ENCODE measurements around the gene UVRAG. TPM values are rescaled to one million over a fixed set of nuclear protein-coding genes. Genes with fewer than 3 reads are reported as not detected.

The UVRAG gene
- total and polyA plus RNA-seq, 2 of the 4 experiments (the other 2 are of a cell fraction), result 5.6 to 10.9 TPM

GRCh38 chr11:75790986-75791385, 24.0 kb upstream of the UVRAG start:
- WGBS, 2 experiments (ENCODE audit: extremely low coverage in 2 of 2, insufficient read length in 1 of 2), result no CpG with 5 or more reads among the region's 2 CpGs
- dilution Hi-C loops (cut with HindIII; ENCODE audit: low sequenced_read_pairs, unreplicated experiment), result no loop called here
- CTCF ChIA-PET, result interaction anchor here (0.6 kb wide), 1 partner anchor 333 kb away, joined by 7 read pairs; no protein-coding TSS in a partner anchor

More at GRCh38 chr11:75790986-75791385, 24.0 kb upstream of the UVRAG start:
- H4K5ac ChIP-seq (ENCODE audit: low read depth, low read length), result no peak overlapping the region
- H3K56ac ChIP-seq (ENCODE audit: extremely low read depth, insufficient read depth, low read length), result no peak overlapping the region
- peaks cover 47% of the 10 kb centered on the region for H3K27me3 ChIP-seq (ENCODE audit: control insufficient read depth, insufficient read depth, low read length)
- no peak overlapping the region for H2BK120ac ChIP-seq (ENCODE audit: low read depth, low read length)
- no peak overlapping the region for H2AK5ac ChIP-seq (ENCODE audit: low read depth, low read length)
- H3K4me1 ChIP-seq (ENCODE audit: control insufficient read depth, insufficient read depth, low read length), result no peaks in the 10 kb centered on the region
- H3K18ac ChIP-seq (ENCODE audit: low read depth, low read length), result no peak overlapping the region
- no peak overlapping the region for H2BK20ac ChIP-seq (ENCODE audit: low read depth, low read length)
- H2AK9ac ChIP-seq (replicated peaks; ENCODE audit: low read depth, low read length, poor library complexity), result no peak overlapping the region
- H2BK5ac ChIP-seq (ENCODE audit: low read depth, low read length, poor library complexity, severe bottlenecking), result no peak overlapping the region
- no peak overlapping the region for H3K9ac ChIP-seq (ENCODE audit: low read depth, low read length)
- no peaks in the 10 kb centered on the region for H4K20me1 ChIP-seq (ENCODE audit: insufficient read depth, low read length)
- H3K9me3 ChIP-seq (ENCODE audit: control insufficient read depth, insufficient read depth, low read length), result no peaks in the 10 kb centered on the region
- DNase-seq, result no peak
- no peak overlapping the region for H3K4me3 ChIP-seq (ENCODE audit: insufficient read depth, low read depth, low read length)
- no peaks in the 10 kb centered on the region for H3K79me1 ChIP-seq (ENCODE audit: low read depth in 1 of 2, low read length in 2 of 2)
- no peak overlapping the region for H4K8ac ChIP-seq (ENCODE audit: low read depth in 2 of 2, low read length in 2 of 2)
- no peak overlapping the region for H3K27ac ChIP-seq (ENCODE audit: insufficient read depth, low read length)
- intact Hi-C loops (cut with micrococcal nuclease) (no loop called here), in situ Hi-C loops (cut with MboI; ENCODE audit: low sequenced_read_pairs) (no loop called here)
- H2AFZ ChIP-seq (replicated peaks; ENCODE audit: low read length, poor library complexity), result no peak overlapping the region
- no peak overlapping the region for H3K23ac ChIP-seq (ENCODE audit: low read depth, low read length)
- no peaks in the 10 kb centered on the region for H3K36me3 ChIP-seq (ENCODE audit: control insufficient read depth, insufficient read depth, low read length)
- BruUV-seq (replicated peaks), result no TSS peak
- no peaks in the 10 kb centered on the region; the same call in 1 of the 2 replicates for H3K9me1 ChIP-seq (ENCODE audit: insufficient read depth, low read length)
- ATAC-seq (ENCODE audit: low read depth), result peak; percentile 40; the same call in 1 of the 2 replicates
- no peak overlapping the region for H2BK15ac ChIP-seq (ENCODE audit: low read depth, low read length)
- POLR2A ChIA-PET (ENCODE audit: unreplicated experiment), result no interaction called here
- no peak for TF ChIP-seq MAFK (IDR thresholded peaks at IDR 0.05; ENCODE audit: low read depth, low read length)
- no peak for TF ChIP-seq POLR2A (IDR thresholded peaks at IDR 0.05; ENCODE audit: low read depth, low read length)
- no peak for TF ChIP-seq MXI1 (IDR thresholded peaks at IDR 0.05; ENCODE audit: borderline replicate concordance, low read depth, low read length)
- TF ChIP-seq FOS (IDR thresholded peaks at IDR 0.05; ENCODE audit: low read depth, low read length), result no peak
- TF ChIP-seq RCOR1 (IDR thresholded peaks at IDR 0.05; ENCODE audit: insufficient replicate concordance, low read length), result no peak
- TF ChIP-seq MAZ (IDR thresholded peaks at IDR 0.05; ENCODE audit: borderline replicate concordance, low read depth, low read length), result no peak
- no peak for TF ChIP-seq BHLHE40 (IDR thresholded peaks at IDR 0.05; ENCODE audit: low read depth, low read length)
- H4K91ac ChIP-seq (ENCODE audit: insufficient read depth, low read depth, low read length), result no peak overlapping the region
- no peak overlapping the region for H3K14ac ChIP-seq (replicated peaks; ENCODE audit: low read depth, low read length)
- no peak overlapping the region for H3K4me2 ChIP-seq (ENCODE audit: low read depth, low read length)
- H3K4ac ChIP-seq (ENCODE audit: low read depth, low read length), result no peak overlapping the region

Data from IMR-90 (cell line).